Measurements from ENCODE around the gene FMNL2.

FMNL2 gene

DNA sequence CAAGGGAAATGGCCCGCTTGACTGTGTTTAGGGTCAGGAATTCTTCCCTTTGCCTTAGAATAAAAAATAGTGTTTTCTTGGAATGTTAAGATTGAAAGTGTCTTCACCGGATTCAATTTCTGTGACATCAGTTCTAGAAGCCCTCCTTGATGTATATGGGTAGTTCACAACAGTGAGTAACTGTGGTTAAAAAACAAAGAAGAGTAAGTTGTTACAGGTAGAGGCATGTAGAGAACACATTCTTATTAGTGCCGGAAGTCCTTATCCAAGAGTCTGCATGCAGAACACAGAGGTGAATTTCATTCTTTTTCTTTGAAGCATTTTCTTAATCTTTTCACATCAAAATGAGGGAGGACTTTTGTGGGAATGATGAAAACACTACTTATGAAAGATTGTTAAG, 105.5 kb downstream of the FMNL2 start:
- no peak overlapping the region for H3K4me3 ChIP-seq (ENCODE audit: insufficient read depth, low read depth, low read length, poor library complexity, severe bottlenecking)
- no peak overlapping the region for H3K27ac ChIP-seq (ENCODE audit: insufficient read depth, low read length, poor library complexity, severe bottlenecking)
- no peak for DNase-seq
- no peaks in the 10 kb centered on the region for H3K9me3 ChIP-seq (ENCODE audit: control insufficient read depth, low read length)
- H3K27me3 ChIP-seq (replicated peaks; ENCODE audit: control insufficient read depth, insufficient read depth, low read length, poor library complexity, severe bottlenecking): no peaks in the 10 kb centered on the region
- H3K36me3 ChIP-seq (ENCODE audit: control insufficient read depth, insufficient read depth, low read length): no peaks in the 10 kb centered on the region
- H3K4me1 ChIP-seq (ENCODE audit: control insufficient read depth, insufficient read depth, low read length, poor library complexity, severe bottlenecking): no peaks in the 10 kb centered on the region

DNA sequence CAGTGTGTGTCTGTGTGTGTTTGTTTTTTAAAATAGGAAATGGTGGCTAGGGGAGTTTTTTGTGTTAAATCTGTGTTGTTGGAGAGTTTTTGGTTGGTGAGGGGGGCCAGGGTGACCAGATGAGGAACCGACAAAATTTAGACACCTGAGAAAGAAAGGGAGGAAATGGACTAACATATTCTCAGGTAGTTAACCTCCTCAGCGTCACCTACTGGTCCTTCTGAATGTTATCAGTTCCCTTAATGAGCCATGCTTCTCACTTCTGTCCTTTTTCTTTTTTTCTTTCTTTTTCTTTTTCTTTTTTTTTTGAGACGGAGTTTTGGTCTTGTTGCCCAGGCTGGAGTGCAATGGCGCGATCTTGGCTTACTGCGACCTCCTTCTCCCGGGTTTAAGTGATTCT, 107.0 kb downstream of the FMNL2 start:
- H3K36me3 ChIP-seq (ENCODE audit: control insufficient read depth, insufficient read depth, low read length): no peaks in the 10 kb centered on the region
- H3K4me3 ChIP-seq (ENCODE audit: insufficient read depth, low read depth, low read length, poor library complexity, severe bottlenecking): no peak overlapping the region
- H3K9me3 ChIP-seq (ENCODE audit: control insufficient read depth, low read length): no peaks in the 10 kb centered on the region
- no peaks in the 10 kb centered on the region for H3K27me3 ChIP-seq (replicated peaks; ENCODE audit: control insufficient read depth, insufficient read depth, low read length, poor library complexity, severe bottlenecking)
- DNase-seq: no peak
- no peak overlapping the region for H3K27ac ChIP-seq (ENCODE audit: insufficient read depth, low read length, poor library complexity, severe bottlenecking)
- H3K4me1 ChIP-seq (ENCODE audit: control insufficient read depth, insufficient read depth, low read length, poor library complexity, severe bottlenecking): no peaks in the 10 kb centered on the region

DNA sequence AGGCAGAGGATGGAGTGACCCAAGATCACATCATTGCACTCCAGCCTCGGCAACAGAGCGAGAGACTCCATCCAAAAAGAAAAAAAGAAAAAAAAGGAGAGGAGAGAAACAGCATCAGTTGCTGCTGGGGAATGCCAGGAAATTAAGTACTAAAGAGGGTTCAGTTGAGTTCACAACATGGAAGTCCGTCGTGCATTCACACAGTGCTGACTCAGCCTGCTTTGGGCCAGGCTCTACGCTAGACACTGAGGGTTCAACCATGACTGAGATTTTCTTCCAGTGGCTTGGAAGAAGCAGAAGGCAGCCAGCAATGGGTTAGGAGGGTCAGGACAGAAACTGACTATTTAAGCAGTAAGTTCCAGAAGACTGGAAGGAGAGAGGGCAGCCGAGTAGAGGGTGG, 108.8 kb downstream of the FMNL2 start:
- H3K27me3 ChIP-seq (replicated peaks; ENCODE audit: control insufficient read depth, insufficient read depth, low read length, poor library complexity, severe bottlenecking): no peaks in the 10 kb centered on the region
- H3K9me3 ChIP-seq (ENCODE audit: control insufficient read depth, low read length): no peaks in the 10 kb centered on the region
- no peak overlapping the region for H3K4me3 ChIP-seq (ENCODE audit: insufficient read depth, low read depth, low read length, poor library complexity, severe bottlenecking)
- H3K27ac ChIP-seq (ENCODE audit: insufficient read depth, low read length, poor library complexity, severe bottlenecking): no peak overlapping the region
- no peaks in the 10 kb centered on the region for H3K4me1 ChIP-seq (ENCODE audit: control insufficient read depth, insufficient read depth, low read length, poor library complexity, severe bottlenecking)
- no peaks in the 10 kb centered on the region for H3K36me3 ChIP-seq (ENCODE audit: control insufficient read depth, insufficient read depth, low read length)
- no peak for DNase-seq

DNA sequence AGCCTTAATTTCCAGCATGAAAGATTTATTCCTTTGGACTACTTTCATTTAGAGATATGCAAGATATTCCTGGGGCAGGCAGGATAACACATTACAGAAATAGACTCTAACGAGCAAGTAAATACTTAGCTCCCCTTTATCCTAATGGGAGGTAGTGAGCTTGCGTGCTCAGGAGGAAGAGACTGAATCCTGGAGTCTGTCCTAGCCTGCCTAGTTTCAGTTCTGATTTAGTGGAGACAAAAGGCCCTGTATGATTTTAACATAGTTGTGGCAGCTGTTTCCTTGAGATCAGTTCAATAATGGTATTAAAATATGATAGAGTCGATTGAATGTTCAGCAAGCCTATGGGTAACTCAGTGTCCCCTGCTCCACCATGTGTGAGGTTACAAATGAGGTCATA, 109.5 kb downstream of the FMNL2 start:
- no peak for DNase-seq
- Histone ChIP-seq H3K36me3 (ENCODE audit: control insufficient read depth, insufficient read depth, low read length) (no peaks in the 10 kb centered on the region), H3K27ac (ENCODE audit: insufficient read depth, low read length, poor library complexity, severe bottlenecking) (no peak overlapping the region), H3K4me3 (ENCODE audit: insufficient read depth, low read depth, low read length, poor library complexity, severe bottlenecking) (no peak overlapping the region), H3K4me1 (ENCODE audit: control insufficient read depth, insufficient read depth, low read length, poor library complexity, severe bottlenecking) (no peaks in the 10 kb centered on the region), H3K27me3 (replicated peaks; ENCODE audit: control insufficient read depth, insufficient read depth, low read length, poor library complexity, severe bottlenecking) (no peaks in the 10 kb centered on the region), H3K9me3 (ENCODE audit: control insufficient read depth, low read length) (no peaks in the 10 kb centered on the region)

GRCh38 chr2:152445375-152445774, 110.4 kb downstream of the FMNL2 start:
- H3K9me3 ChIP-seq (ENCODE audit: control insufficient read depth, low read length): no peaks in the 10 kb centered on the region
- no peaks in the 10 kb centered on the region for H3K4me1 ChIP-seq (ENCODE audit: control insufficient read depth, insufficient read depth, low read length, poor library complexity, severe bottlenecking)
- no peak overlapping the region for H3K4me3 ChIP-seq (ENCODE audit: insufficient read depth, low read depth, low read length, poor library complexity, severe bottlenecking)
- H3K36me3 ChIP-seq (ENCODE audit: control insufficient read depth, insufficient read depth, low read length): no peaks in the 10 kb centered on the region
- DNase-seq: no peak
- H3K27ac ChIP-seq (ENCODE audit: insufficient read depth, low read length, poor library complexity, severe bottlenecking): no peak overlapping the region
- no peaks in the 10 kb centered on the region for H3K27me3 ChIP-seq (replicated peaks; ENCODE audit: control insufficient read depth, insufficient read depth, low read length, poor library complexity, severe bottlenecking)

- no peak overlapping the region for H3K27ac ChIP-seq (ENCODE audit: insufficient read depth, low read length, poor library complexity, severe bottlenecking)
- no peaks in the 10 kb centered on the region for H3K9me3 ChIP-seq (ENCODE audit: control insufficient read depth, low read length)
- no peaks in the 10 kb centered on the region for H3K36me3 ChIP-seq (ENCODE audit: control insufficient read depth, insufficient read depth, low read length)
- H3K4me3 ChIP-seq (ENCODE audit: insufficient read depth, low read depth, low read length, poor library complexity, severe bottlenecking): no peak overlapping the region
- H3K27me3 ChIP-seq (replicated peaks; ENCODE audit: control insufficient read depth, insufficient read depth, low read length, poor library complexity, severe bottlenecking): no peaks in the 10 kb centered on the region
- no peak for DNase-seq
- no peaks in the 10 kb centered on the region for H3K4me1 ChIP-seq (ENCODE audit: control insufficient read depth, insufficient read depth, low read length, poor library complexity, severe bottlenecking)
Observed at GRCh38 chr2:152445791-152446201, 110.8 kb downstream of the FMNL2 start.

DNA sequence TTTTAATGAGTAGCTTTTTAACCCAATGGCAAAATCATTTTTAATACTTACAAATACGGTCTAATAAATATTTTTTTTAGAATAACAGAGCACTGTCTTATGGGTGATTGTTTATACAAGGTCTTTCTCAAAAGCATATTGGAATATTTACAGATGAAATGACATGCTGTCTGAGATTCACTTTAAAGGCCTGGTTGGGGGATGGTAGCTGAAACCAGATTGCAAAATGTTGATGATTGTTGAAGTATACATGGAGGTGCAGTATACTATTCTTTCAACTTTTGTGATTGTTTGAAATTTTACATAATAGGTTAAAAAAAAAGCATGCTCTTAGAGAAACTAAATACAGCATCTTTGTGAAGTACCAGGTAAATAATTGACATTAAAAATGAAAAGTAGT, 111.2 kb downstream of the FMNL2 start:
- H3K9me3 ChIP-seq (ENCODE audit: control insufficient read depth, low read length): no peaks in the 10 kb centered on the region
- H3K36me3 ChIP-seq (ENCODE audit: control insufficient read depth, insufficient read depth, low read length): no peaks in the 10 kb centered on the region
- H3K4me1 ChIP-seq (ENCODE audit: control insufficient read depth, insufficient read depth, low read length, poor library complexity, severe bottlenecking): no peaks in the 10 kb centered on the region
- no peak overlapping the region for H3K27ac ChIP-seq (ENCODE audit: insufficient read depth, low read length, poor library complexity, severe bottlenecking)
- no peak overlapping the region for H3K4me3 ChIP-seq (ENCODE audit: insufficient read depth, low read depth, low read length, poor library complexity, severe bottlenecking)
- DNase-seq: no peak
- H3K27me3 ChIP-seq (replicated peaks; ENCODE audit: control insufficient read depth, insufficient read depth, low read length, poor library complexity, severe bottlenecking): no peaks in the 10 kb centered on the region

DNA sequence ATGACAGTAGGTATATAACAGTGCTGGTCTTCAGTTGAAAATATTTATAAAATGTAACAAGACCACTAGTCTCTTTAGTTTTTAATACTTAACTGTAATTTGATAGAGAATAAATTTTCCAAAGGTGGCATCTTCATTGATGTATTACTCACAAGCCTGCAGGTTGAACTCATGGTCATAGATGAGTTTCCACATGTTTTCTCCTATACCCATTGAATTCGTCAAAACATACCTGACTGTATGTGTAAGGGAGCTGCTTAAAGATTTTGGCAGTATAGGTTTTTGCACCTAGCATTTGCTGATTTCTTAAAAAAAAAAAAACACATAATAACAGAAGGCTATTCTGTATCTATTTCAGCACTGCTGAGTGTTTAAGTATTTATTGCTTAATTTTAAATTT, 112.9 kb downstream of the FMNL2 start:
- Histone ChIP-seq H3K36me3 (ENCODE audit: control insufficient read depth, insufficient read depth, low read length) (no peaks in the 10 kb centered on the region), H3K27me3 (replicated peaks; ENCODE audit: control insufficient read depth, insufficient read depth, low read length, poor library complexity, severe bottlenecking) (no peaks in the 10 kb centered on the region), H3K4me1 (ENCODE audit: control insufficient read depth, insufficient read depth, low read length, poor library complexity, severe bottlenecking) (no peaks in the 10 kb centered on the region), H3K27ac (ENCODE audit: insufficient read depth, low read length, poor library complexity, severe bottlenecking) (no peak overlapping the region), H3K4me3 (ENCODE audit: insufficient read depth, low read depth, low read length, poor library complexity, severe bottlenecking) (no peak overlapping the region), H3K9me3 (ENCODE audit: control insufficient read depth, low read length) (no peaks in the 10 kb centered on the region)
- no peak for DNase-seq

DNA sequence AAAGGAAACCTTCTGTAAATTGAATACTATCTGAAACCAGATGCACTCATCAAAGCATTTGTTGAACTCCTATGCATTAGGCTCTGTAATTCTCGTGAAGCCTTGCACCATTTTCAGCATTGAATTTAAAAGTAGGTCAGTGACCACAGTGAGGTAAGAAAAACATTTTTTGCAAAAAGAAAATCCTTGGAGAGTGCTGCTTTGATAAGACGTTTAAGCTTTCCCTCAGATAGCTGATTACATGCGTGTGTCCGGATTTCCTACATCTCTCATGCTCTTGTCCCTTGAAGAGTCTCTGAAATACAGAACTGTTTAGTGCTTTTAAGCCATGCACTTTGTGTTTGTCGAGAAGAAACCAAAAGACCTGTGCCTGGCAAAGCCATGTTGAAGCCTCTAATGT, 113.6 kb downstream of the FMNL2 start:
- no peaks in the 10 kb centered on the region for H3K9me3 ChIP-seq (ENCODE audit: control insufficient read depth, low read length)

DNA sequence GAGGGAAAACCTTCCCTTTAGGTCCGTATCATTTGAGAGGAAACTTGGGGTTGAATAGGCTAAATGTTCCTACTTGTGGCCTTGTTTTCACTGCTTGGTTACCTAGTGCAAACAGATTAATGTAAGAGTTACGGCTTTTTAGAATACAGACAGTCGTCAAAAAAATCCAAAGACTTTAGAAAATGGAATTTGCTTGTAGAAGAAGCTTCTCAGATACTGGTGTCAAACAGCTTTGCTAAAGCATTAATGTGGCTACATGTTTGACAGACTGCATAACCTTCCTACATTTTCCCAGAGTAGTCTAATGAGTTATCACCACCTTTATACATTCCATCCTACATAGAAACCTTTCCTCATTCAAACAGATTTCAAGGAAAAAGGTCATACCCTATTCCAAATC, 114.6 kb downstream of the FMNL2 start:
- no peaks in the 10 kb centered on the region for H3K9me3 ChIP-seq (ENCODE audit: control insufficient read depth, low read length)
- DNase-seq: no peak
- H3K4me1 ChIP-seq (ENCODE audit: control insufficient read depth, insufficient read depth, low read length, poor library complexity, severe bottlenecking): no peaks in the 10 kb centered on the region
- H3K4me3 ChIP-seq (ENCODE audit: insufficient read depth, low read depth, low read length, poor library complexity, severe bottlenecking): no peak overlapping the region
- H3K27ac ChIP-seq (ENCODE audit: insufficient read depth, low read length, poor library complexity, severe bottlenecking): no peak overlapping the region
- H3K27me3 ChIP-seq (replicated peaks; ENCODE audit: control insufficient read depth, insufficient read depth, low read length, poor library complexity, severe bottlenecking): no peaks in the 10 kb centered on the region
- H3K36me3 ChIP-seq (ENCODE audit: control insufficient read depth, insufficient read depth, low read length): no peaks in the 10 kb centered on the region

More for the DNA sequence above, 113.6 kb downstream of the FMNL2 start:
- Histone ChIP-seq H3K27ac (ENCODE audit: insufficient read depth, low read length, poor library complexity, severe bottlenecking) (no peak overlapping the region), H3K36me3 (ENCODE audit: control insufficient read depth, insufficient read depth, low read length) (no peaks in the 10 kb centered on the region), H3K4me1 (ENCODE audit: control insufficient read depth, insufficient read depth, low read length, poor library complexity, severe bottlenecking) (no peaks in the 10 kb centered on the region), H3K4me3 (ENCODE audit: insufficient read depth, low read depth, low read length, poor library complexity, severe bottlenecking) (no peak overlapping the region), H3K27me3 (replicated peaks; ENCODE audit: control insufficient read depth, insufficient read depth, low read length, poor library complexity, severe bottlenecking) (no peaks in the 10 kb centered on the region)
- no peak for DNase-seq

GRCh38 chr2:152450176-152450575, 115.2 kb downstream of the FMNL2 start:
- no peaks in the 10 kb centered on the region for H3K4me1 ChIP-seq (ENCODE audit: control insufficient read depth, insufficient read depth, low read length, poor library complexity, severe bottlenecking)
- H3K9me3 ChIP-seq (ENCODE audit: control insufficient read depth, low read length): no peaks in the 10 kb centered on the region
- H3K4me3 ChIP-seq (ENCODE audit: insufficient read depth, low read depth, low read length, poor library complexity, severe bottlenecking): no peak overlapping the region
- no peaks in the 10 kb centered on the region for H3K27me3 ChIP-seq (replicated peaks; ENCODE audit: control insufficient read depth, insufficient read depth, low read length, poor library complexity, severe bottlenecking)
- H3K27ac ChIP-seq (ENCODE audit: insufficient read depth, low read length, poor library complexity, severe bottlenecking): no peak overlapping the region
- no peaks in the 10 kb centered on the region for H3K36me3 ChIP-seq (ENCODE audit: control insufficient read depth, insufficient read depth, low read length)
- DNase-seq: no peak

All from effector memory CD4-positive, alpha-beta T cell (primary cell).